ENCODE measurements around the gene DOCK2. TPM values are rescaled to one million over a fixed set of nuclear protein-coding genes. Genes with fewer than 3 reads are reported as not detected.

The DOCK2 gene
- polyA plus RNA-seq, 2 of the 4 experiments (the other 2 are of a cell fraction): 2.1 to 4.6 TPM

- no peak for FAIRE-seq
- WGBS (ENCODE audit: missing lambda C conversion rate): 16% methylated on average over 1 of the region's 1 CpG
Observed at GRCh38 chr5:169908864-169909263, 271.8 kb downstream of the DOCK2 start.

GRCh38 chr5:169909945-169910344 lies 272.9 kb downstream of the DOCK2 start:
- no peak for DNase-seq (ENCODE audit: low read depth in 1 of 2, low spot score in 1 of 2)
- Histone ChIP-seq H3K4me2 (no peak overlapping the region), H3K4me3 (no peak overlapping the region), H3K9me3 (no peaks in the 10 kb centered on the region), H3K4me1 (no peaks in the 10 kb centered on the region), H3K27ac (no peak overlapping the region)
- ATAC-seq: no peak
- POLR2A ChIA-PET: no interaction called here
- CTCF ChIA-PET: no interaction called here
- FAIRE-seq: no peak
- 97% methylated on average over 3 of the region's 3 CpGs for WGBS (ENCODE audit: missing lambda C conversion rate)
- TF ChIP-seq HES2 (IDR thresholded peaks at IDR 0.05) (no peak), ESRRA (IDR thresholded peaks at IDR 0.05; ENCODE audit: borderline replicate concordance, low read length) (no peak), HEYL (CRISPR knock-in tag; IDR thresholded peaks at IDR 0.05) (no peak), SREBF2 (IDR thresholded peaks at IDR 0.05) (no peak), TP53 (CRISPR knock-in tag; IDR thresholded peaks at IDR 0.05) (no peak), MAFK (IDR thresholded peaks at IDR 0.05; ENCODE audit: partially characterized antibody) (no peak), TFCP2L1 (CRISPR knock-in tag; IDR thresholded peaks at IDR 0.05) (no peak), POLR2AphosphoS2 (conservative IDR thresholded peaks at IDR 0.05; ENCODE audit: low read length) (no peak), RCOR1 (IDR thresholded peaks at IDR 0.05; ENCODE audit: low read depth, low read length) (no peak), RFX5 (IDR thresholded peaks at IDR 0.05) (no peak), POLR2A (IDR thresholded peaks at IDR 0.05; ENCODE audit: low read length) (no peak), HOXA7 (CRISPR knock-in tag; IDR thresholded peaks at IDR 0.05) (no peak), CBX8 (IDR thresholded peaks at IDR 0.05) (no peak), CBX2 (IDR thresholded peaks at IDR 0.05; ENCODE audit: borderline replicate concordance, low read depth) (no peak)

More at GRCh38 chr5:169908864-169909263, 271.8 kb downstream of the DOCK2 start:
- no peaks in the 10 kb centered on the region for H3K4me1 ChIP-seq
- no peak for ATAC-seq
- CTCF ChIA-PET: interaction anchor here (2.8 kb wide), 1 partner anchor 71 kb away, joined by 9 read pairs; the partner anchor contains the start of gene INSYN2B
- H3K9me3 ChIP-seq: no peaks in the 10 kb centered on the region
- H3K4me2 ChIP-seq: no peak overlapping the region
- H3K4me3 ChIP-seq: no peak overlapping the region
- no peak for DNase-seq (ENCODE audit: low read depth in 1 of 2, low spot score in 1 of 2)
- H3K27ac ChIP-seq: no peak overlapping the region
- TF ChIP-seq BHLHE40 (IDR thresholded peaks at IDR 0.05; ENCODE audit: low read depth, low read length): no peak
- TF ChIP-seq REST (IDR thresholded peaks at IDR 0.05): no peak
- TF ChIP-seq HMGXB4 (CRISPR knock-in tag; IDR thresholded peaks at IDR 0.05; ENCODE audit: borderline replicate concordance): no peak
- POLR2A ChIA-PET: no interaction called here

GRCh38 chr5:169910393-169910792 lies 273.3 kb downstream of the DOCK2 start:
- no peaks in the 10 kb centered on the region for H3K4me1 ChIP-seq
- no peak overlapping the region for H3K4me2 ChIP-seq
- DNase-seq (ENCODE audit: low read depth in 1 of 2, low spot score in 1 of 2) (no peak), ATAC-seq (no peak), FAIRE-seq (no peak)
- no peaks in the 10 kb centered on the region for H3K9me3 ChIP-seq
- ChIA-PET POLR2A (no interaction called here), CTCF (no interaction called here)
- no peak overlapping the region for H3K27ac ChIP-seq
- no peak overlapping the region for H3K4me3 ChIP-seq
- WGBS (ENCODE audit: missing lambda C conversion rate): 71% methylated on average over 5 of the region's 5 CpGs
- TF ChIP-seq CBX2 (IDR thresholded peaks at IDR 0.05; ENCODE audit: borderline replicate concordance, low read depth): no peak
- no peak for TF ChIP-seq FOSL2 (IDR thresholded peaks at IDR 0.05)
- TF ChIP-seq FOSL2 (CRISPR knock-in tag; IDR thresholded peaks at IDR 0.05): no peak
- TF ChIP-seq HEYL (CRISPR knock-in tag; IDR thresholded peaks at IDR 0.05): no peak
- TF ChIP-seq RFX5 (IDR thresholded peaks at IDR 0.05): no peak
- no peak for TF ChIP-seq SREBF2 (IDR thresholded peaks at IDR 0.05)
- TF ChIP-seq ELK1 (IDR thresholded peaks at IDR 0.05; ENCODE audit: low read depth, low read length): no peak
- no peak for TF ChIP-seq MAZ (IDR thresholded peaks at IDR 0.05; ENCODE audit: borderline replicate concordance, low read depth, low read length)
- TF ChIP-seq ESRRA (IDR thresholded peaks at IDR 0.05; ENCODE audit: borderline replicate concordance, low read length): no peak
- TF ChIP-seq MYC (IDR thresholded peaks at IDR 0.05; ENCODE audit: borderline replicate concordance, low read length): no peak
- no peak for TF ChIP-seq RARB (CRISPR knock-in tag; IDR thresholded peaks at IDR 0.05)
- no peak for TF ChIP-seq NPAS2 (CRISPR knock-in tag; IDR thresholded peaks at IDR 0.05; ENCODE audit: borderline replicate concordance)
- no peak for TF ChIP-seq CEBPB (IDR thresholded peaks at IDR 0.05)
- no peak for TF ChIP-seq HES2 (IDR thresholded peaks at IDR 0.05)
- TF ChIP-seq EHF (CRISPR knock-in tag; IDR thresholded peaks at IDR 0.05): no peak
- TF ChIP-seq JUNB (IDR thresholded peaks at IDR 0.05): no peak
- TF ChIP-seq BCL3 (IDR thresholded peaks at IDR 0.05): no peak

Data from A549 (cell line).